ENCODE results near the gene EIF1B.

Gene EIF1B

DNA sequence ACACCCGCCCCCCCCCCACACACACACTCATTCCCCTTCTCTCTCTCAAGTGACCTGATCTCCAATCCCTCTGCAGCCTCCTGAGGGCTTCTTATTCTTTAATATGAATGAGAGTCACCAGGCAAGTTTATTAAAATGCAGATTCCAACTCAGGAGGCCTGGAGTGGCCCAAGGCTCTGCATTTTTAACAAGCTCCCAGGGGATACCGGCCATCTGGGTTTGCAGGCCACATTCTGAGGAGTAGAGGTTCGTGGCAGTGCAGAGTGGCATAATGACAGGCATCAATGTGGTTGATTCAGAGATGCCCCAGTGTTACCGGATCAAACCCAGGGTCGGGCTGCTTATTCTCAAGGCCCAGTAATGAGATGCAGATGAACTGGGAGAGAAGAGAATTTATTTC lies 18.9 kb downstream of the EIF1B start:
- no peaks in the 10 kb centered on the region for H3K9me3 ChIP-seq (ENCODE audit: control insufficient read depth, insufficient read depth, low read length)
- H3K79me2 ChIP-seq (ENCODE audit: control insufficient read depth, low read length), result no peaks in the 10 kb centered on the region
- no peaks in the 10 kb centered on the region for H3K27me3 ChIP-seq (ENCODE audit: control insufficient read depth, low read length)
- H3K27ac ChIP-seq (ENCODE audit: low read depth, low read length), result no peak overlapping the region
- H4K20me1 ChIP-seq (ENCODE audit: control insufficient read depth, insufficient read depth, low read depth, low read length), result no peaks in the 10 kb centered on the region
- H3K9me2 ChIP-seq (replicated peaks; ENCODE audit: control insufficient read depth, low read length), result no peaks in the 10 kb centered on the region
- TF ChIP-seq, protein P1, sequence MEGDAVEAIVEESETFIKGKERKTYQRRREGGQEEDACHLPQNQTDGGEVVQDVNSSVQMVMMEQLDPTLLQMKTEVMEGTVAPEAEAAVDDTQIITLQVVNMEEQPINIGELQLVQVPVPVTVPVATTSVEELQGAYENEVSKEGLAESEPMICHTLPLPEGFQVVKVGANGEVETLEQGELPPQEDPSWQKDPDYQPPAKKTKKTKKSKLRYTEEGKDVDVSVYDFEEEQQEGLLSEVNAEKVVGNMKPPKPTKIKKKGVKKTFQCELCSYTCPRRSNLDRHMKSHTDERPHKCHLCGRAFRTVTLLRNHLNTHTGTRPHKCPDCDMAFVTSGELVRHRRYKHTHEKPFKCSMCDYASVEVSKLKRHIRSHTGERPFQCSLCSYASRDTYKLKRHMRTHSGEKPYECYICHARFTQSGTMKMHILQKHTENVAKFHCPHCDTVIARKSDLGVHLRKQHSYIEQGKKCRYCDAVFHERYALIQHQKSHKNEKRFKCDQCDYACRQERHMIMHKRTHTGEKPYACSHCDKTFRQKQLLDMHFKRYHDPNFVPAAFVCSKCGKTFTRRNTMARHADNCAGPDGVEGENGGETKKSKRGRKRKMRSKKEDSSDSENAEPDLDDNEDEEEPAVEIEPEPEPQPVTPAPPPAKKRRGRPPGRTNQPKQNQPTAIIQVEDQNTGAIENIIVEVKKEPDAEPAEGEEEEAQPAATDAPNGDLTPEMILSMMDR (IDR thresholded peaks at IDR 0.05; ENCODE audit: low read depth, low read length, poor library complexity, severe bottlenecking), result no peak
- TF ChIP-seq EZH2phosphoT487 (IDR thresholded peaks at IDR 0.05; ENCODE audit: borderline replicate concordance, low read length), result no peak
- H3K4me1 ChIP-seq (ENCODE audit: control insufficient read depth, low read length), result peaks cover 41% of the 10 kb centered on the region
- no peak overlapping the region for H3K4me2 ChIP-seq (ENCODE audit: low read length)
- H3F3A ChIP-seq (ENCODE audit: control insufficient read depth, insufficient read depth), result peaks cover 9% of the 10 kb centered on the region
- H3K36me3 ChIP-seq (ENCODE audit: control insufficient read depth, low read length), result no peaks in the 10 kb centered on the region
- H3K4me3 ChIP-seq (ENCODE audit: low read length), result no peak overlapping the region

DNA sequence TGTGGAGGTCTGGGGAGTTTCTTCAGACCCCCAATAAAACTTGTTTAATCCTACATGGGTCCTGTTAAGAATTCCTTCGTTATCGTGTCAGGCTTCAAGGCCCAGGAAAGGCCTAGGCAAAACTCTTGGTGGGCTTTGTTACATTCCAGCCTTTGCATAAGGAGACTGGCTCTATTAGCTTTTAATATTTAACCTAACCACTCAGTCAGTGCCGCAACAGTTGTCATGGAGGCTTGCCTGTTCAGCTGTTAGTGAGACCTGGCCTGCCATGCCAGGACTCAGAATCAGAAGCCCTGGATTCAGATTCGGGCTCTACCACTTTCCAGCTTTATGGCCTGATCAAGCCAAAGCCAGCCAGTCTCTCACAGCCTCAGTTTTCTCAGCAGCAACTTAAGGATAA lies 19.6 kb downstream of the EIF1B start:
- Histone ChIP-seq H3K4me3 (ENCODE audit: low read length) (no peak overlapping the region), H3K79me2 (ENCODE audit: control insufficient read depth, low read length) (no peaks in the 10 kb centered on the region), H3K9me3 (ENCODE audit: control insufficient read depth, insufficient read depth, low read length) (no peaks in the 10 kb centered on the region), H3K4me1 (ENCODE audit: control insufficient read depth, low read length) (peaks cover 41% of the 10 kb centered on the region), H3K27me3 (ENCODE audit: control insufficient read depth, low read length) (no peaks in the 10 kb centered on the region), H3K27ac (ENCODE audit: low read depth, low read length) (no peak overlapping the region), H3K4me2 (ENCODE audit: low read length) (no peak overlapping the region), H3F3A (ENCODE audit: control insufficient read depth, insufficient read depth) (peaks cover 9% of the 10 kb centered on the region), H4K20me1 (ENCODE audit: control insufficient read depth, insufficient read depth, low read depth, low read length) (no peaks in the 10 kb centered on the region), H3K9me2 (replicated peaks; ENCODE audit: control insufficient read depth, low read length) (no peaks in the 10 kb centered on the region), H3K36me3 (ENCODE audit: control insufficient read depth, low read length) (no peaks in the 10 kb centered on the region)
- TF ChIP-seq, protein P1 (IDR thresholded peaks at IDR 0.05; ENCODE audit: low read depth, low read length, poor library complexity, severe bottlenecking), result no peak
- no peak for TF ChIP-seq EZH2phosphoT487 (IDR thresholded peaks at IDR 0.05; ENCODE audit: borderline replicate concordance, low read length)

DNA sequence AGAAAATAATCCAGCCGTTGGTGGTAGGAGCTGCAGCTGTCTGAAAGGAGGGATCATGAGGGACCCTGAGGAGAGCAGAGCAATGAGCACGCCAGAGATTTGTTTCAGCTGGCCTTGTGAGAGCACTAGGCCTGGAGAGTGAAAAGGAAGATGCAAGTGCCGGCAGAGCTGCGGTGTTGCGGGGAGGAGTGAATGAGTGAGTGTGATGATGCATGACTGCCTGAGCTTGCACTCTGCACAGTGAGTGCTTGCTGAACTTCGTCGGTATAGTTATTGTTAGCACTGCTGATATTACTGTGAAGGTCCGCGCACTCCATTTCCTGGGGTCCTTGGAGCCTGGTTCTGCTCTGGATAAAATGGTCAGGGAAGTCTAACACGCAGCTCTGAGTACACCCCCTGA lies 23.2 kb downstream of the EIF1B start:
- Histone ChIP-seq H3K4me1 (ENCODE audit: control insufficient read depth, low read length) (peaks cover 5% of the 10 kb centered on the region), H3K4me3 (ENCODE audit: low read length) (no peak overlapping the region), H3K27me3 (ENCODE audit: control insufficient read depth, low read length) (no peaks in the 10 kb centered on the region), H3F3A (ENCODE audit: control insufficient read depth, insufficient read depth) (no peaks in the 10 kb centered on the region), H3K27ac (ENCODE audit: low read depth, low read length) (no peak overlapping the region), H3K79me2 (ENCODE audit: control insufficient read depth, low read length) (no peaks in the 10 kb centered on the region), H3K9me3 (ENCODE audit: control insufficient read depth, insufficient read depth, low read length) (no peaks in the 10 kb centered on the region), H3K9me2 (replicated peaks; ENCODE audit: control insufficient read depth, low read length) (no peaks in the 10 kb centered on the region), H3K4me2 (ENCODE audit: low read length) (no peak overlapping the region), H4K20me1 (ENCODE audit: control insufficient read depth, insufficient read depth, low read depth, low read length) (no peaks in the 10 kb centered on the region), H3K36me3 (ENCODE audit: control insufficient read depth, low read length) (no peaks in the 10 kb centered on the region)
- TF ChIP-seq, protein P1 (IDR thresholded peaks at IDR 0.05; ENCODE audit: low read depth, low read length, poor library complexity, severe bottlenecking), result no peak

DNA sequence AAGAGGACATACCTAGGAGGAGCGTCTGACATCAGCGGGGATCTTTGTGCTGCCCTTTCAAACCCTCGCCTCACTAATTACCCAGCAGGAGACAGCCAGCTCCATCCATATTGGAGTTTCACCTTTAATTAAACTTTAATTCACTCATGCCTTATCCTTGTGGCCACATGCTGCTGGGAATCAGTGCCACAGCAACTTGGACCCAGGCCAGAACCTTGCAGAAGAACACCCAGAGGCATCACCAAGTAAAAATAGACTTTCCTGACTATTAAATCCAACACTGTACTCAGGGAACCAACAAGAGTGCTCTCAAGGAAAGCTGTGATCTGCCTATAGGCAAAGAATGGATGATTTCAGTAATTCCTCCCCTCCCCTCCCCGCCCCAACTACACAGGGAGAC lies 23.9 kb downstream of the EIF1B start:
- H3K9me2 ChIP-seq (replicated peaks; ENCODE audit: control insufficient read depth, low read length), result no peaks in the 10 kb centered on the region
- no peaks in the 10 kb centered on the region for H3K27me3 ChIP-seq (ENCODE audit: control insufficient read depth, low read length)
- H3K4me1 ChIP-seq (ENCODE audit: control insufficient read depth, low read length), result no peaks in the 10 kb centered on the region
- H3K9me3 ChIP-seq (ENCODE audit: control insufficient read depth, insufficient read depth, low read length), result no peaks in the 10 kb centered on the region
- H3K79me2 ChIP-seq (ENCODE audit: control insufficient read depth, low read length), result no peaks in the 10 kb centered on the region
- TF ChIP-seq, protein P1 (IDR thresholded peaks at IDR 0.05; ENCODE audit: low read depth, low read length, poor library complexity, severe bottlenecking), result no peak
- TF ChIP-seq EZH2phosphoT487 (IDR thresholded peaks at IDR 0.05; ENCODE audit: borderline replicate concordance, low read length), result no peak
- no peaks in the 10 kb centered on the region for H3F3A ChIP-seq (ENCODE audit: control insufficient read depth, insufficient read depth)
- H3K4me2 ChIP-seq (ENCODE audit: low read length), result no peak overlapping the region
- H3K36me3 ChIP-seq (ENCODE audit: control insufficient read depth, low read length), result no peaks in the 10 kb centered on the region
- H4K20me1 ChIP-seq (ENCODE audit: control insufficient read depth, insufficient read depth, low read depth, low read length), result no peaks in the 10 kb centered on the region
- H3K4me3 ChIP-seq (ENCODE audit: low read length), result no peak overlapping the region
- no peak overlapping the region for H3K27ac ChIP-seq (ENCODE audit: low read depth, low read length)

All from DOHH2 (cell line).